Stimulated activated CD4-positive, alpha-beta T cell treated with anti-CD3 and anti-CD28 coated beads, TNF-alpha, amount 100 ng/mL, for 48 hours (primary cell): ENCODE data around the gene NOCT.
A peak's percentile ranks its signal among the peaks of the same experiment; 100 is the strongest.
"Not testable (repeated sequence)": the region's sequence is repeated elsewhere in the genome, so short reads cannot be mapped to it uniquely, and the experiment has no call there.

Source experiments
- DNase-seq, 3 donors: peaks; one replicate each; pipeline ENCODE4 v3.0.0-alpha.2; 2020; ENCODE audit warnings: low read depth in 3 of 3

Gene NOCT

GRCh38 chr4:139050446-139050845 lies 34.9 kb downstream of the NOCT start:
- no peak for DNase-seq

GRCh38 chr4:139053909-139054308 lies 38.3 kb downstream of the NOCT start:
- no peak for DNase-seq

GRCh38 chr4:139054791-139055505 lies 39.4 kb downstream of the NOCT start:
- no peak for DNase-seq

- not testable (repeated sequence) for DNase-seq
Measured at GRCh38 chr4:139059026-139059425, 43.4 kb downstream of the NOCT start.

GRCh38 chr4:139060591-139060990 lies 45.0 kb downstream of the NOCT start:
- DNase-seq, result no peak

- no peak for DNase-seq
Measured at GRCh38 chr4:139076016-139076744, 60.6 kb downstream of the NOCT start.

- no peak for DNase-seq
Measured at GRCh38 chr4:139077567-139078355, 62.2 kb downstream of the NOCT start.

GRCh38 chr4:139078926-139079325 lies 63.3 kb downstream of the NOCT start:
- DNase-seq, result no peak

GRCh38 chr4:139082750-139083606 lies 67.4 kb downstream of the NOCT start:
- DNase-seq, result peak; percentile 75 to 91 (median 86)

GRCh38 chr4:139083607-139083955 lies 68.0 kb downstream of the NOCT start:
- peak; percentile 36 to 55 (median 40) for DNase-seq

GRCh38 chr4:139083956-139084803 lies 68.6 kb downstream of the NOCT start:
- peak; percentile 73 to 81 (median 74) for DNase-seq

- no peak for DNase-seq
Measured at GRCh38 chr4:139084804-139085093, 69.2 kb downstream of the NOCT start.

- DNase-seq, result no peak
Measured at GRCh38 chr4:139085141-139085540, 69.6 kb downstream of the NOCT start.

GRCh38 chr4:139092271-139092670 lies 76.7 kb downstream of the NOCT start:
- no peak for DNase-seq
